ENCODE data around the gene OPTN.
"Not testable (repeated sequence)": the region's sequence is repeated elsewhere in the genome, so short reads cannot be mapped to it uniquely, and the experiment has no call there.

The OPTN gene

GRCh38 chr10:13099666-13100348 lies at the start of gene OPTN:
Gene OPTN, plus strand, starts transcription at chr10:13100163. Its CDS starts 8,960 bp downstream, at chr10:13109123.
- DNase-seq (ENCODE audit: low read depth in 4 of 4, low spot score in 1 of 4): peak; percentile 42 to 67 (median 62)

GRCh38 chr10:13051126-13051694 lies 48.8 kb upstream of the OPTN start:
- no peak for DNase-seq (ENCODE audit: low read depth in 4 of 4, low spot score in 1 of 4)

- not testable (repeated sequence) for DNase-seq (ENCODE audit: low read depth in 4 of 4, low spot score in 1 of 4)
Observed at GRCh38 chr10:13053208-13053607, 46.8 kb upstream of the OPTN start.

- no peak for DNase-seq (ENCODE audit: low read depth in 4 of 4, low spot score in 1 of 4)
Observed at GRCh38 chr10:13053794-13054462, 46.0 kb upstream of the OPTN start.

- DNase-seq (ENCODE audit: low read depth in 4 of 4, low spot score in 1 of 4): no peak
Observed at GRCh38 chr10:13054844-13055243, 45.1 kb upstream of the OPTN start.

- no peak for DNase-seq (ENCODE audit: low read depth in 4 of 4, low spot score in 1 of 4)
Observed at GRCh38 chr10:13056456-13057077, 43.4 kb upstream of the OPTN start.

GRCh38 chr10:13062803-13063202 lies 37.2 kb upstream of the OPTN start:
- DNase-seq (ENCODE audit: low read depth in 4 of 4, low spot score in 1 of 4): no peak

- DNase-seq (ENCODE audit: low read depth in 4 of 4, low spot score in 1 of 4): no peak
Observed at GRCh38 chr10:13066527-13066926, 33.4 kb upstream of the OPTN start.

GRCh38 chr10:13067431-13067830 lies 32.5 kb upstream of the OPTN start:
- DNase-seq (ENCODE audit: low read depth in 4 of 4, low spot score in 1 of 4): no peak

GRCh38 chr10:13068071-13068470 lies 31.9 kb upstream of the OPTN start:
- DNase-seq (ENCODE audit: low read depth in 4 of 4, low spot score in 1 of 4): no peak

- DNase-seq (ENCODE audit: low read depth in 4 of 4, low spot score in 1 of 4): no peak
Observed at GRCh38 chr10:13068484-13068883, 31.5 kb upstream of the OPTN start.

GRCh38 chr10:13072339-13072738 lies 27.6 kb upstream of the OPTN start:
- no peak for DNase-seq (ENCODE audit: low read depth in 4 of 4, low spot score in 1 of 4)

GRCh38 chr10:13074563-13075451 lies 25.2 kb upstream of the OPTN start:
- DNase-seq (ENCODE audit: low read depth in 4 of 4, low spot score in 1 of 4): peak in 3 of 4 experiments; percentile 24 to 48 (median 40)

GRCh38 chr10:13078912-13079775 lies 20.8 kb upstream of the OPTN start:
- no peak for DNase-seq (ENCODE audit: low read depth in 4 of 4, low spot score in 1 of 4)

- no peak for DNase-seq (ENCODE audit: low read depth in 4 of 4, low spot score in 1 of 4)
Observed at GRCh38 chr10:13079776-13080050, 20.2 kb upstream of the OPTN start.

GRCh38 chr10:13080643-13081042 lies 19.3 kb upstream of the OPTN start:
- no peak for DNase-seq (ENCODE audit: low read depth in 4 of 4, low spot score in 1 of 4)

GRCh38 chr10:13083700-13084099 lies 16.3 kb upstream of the OPTN start:
- not testable (repeated sequence) for DNase-seq (ENCODE audit: low read depth in 4 of 4, low spot score in 1 of 4)

GRCh38 chr10:13086056-13086455 lies 13.9 kb upstream of the OPTN start:
- no peak for DNase-seq (ENCODE audit: low read depth in 4 of 4, low spot score in 1 of 4)

- DNase-seq (ENCODE audit: low read depth in 4 of 4, low spot score in 1 of 4): no peak
Observed at GRCh38 chr10:13087601-13087985, 12.4 kb upstream of the OPTN start.

GRCh38 chr10:13087986-13088618 lies 11.9 kb upstream of the OPTN start:
- DNase-seq (ENCODE audit: low read depth in 4 of 4, low spot score in 1 of 4): no peak
